Islet precursor cell (in vitro differentiated cells): ENCODE data around the gene THADA.
"Not testable (repeated sequence)": the region's sequence is repeated elsewhere in the genome, so short reads cannot be mapped to it uniquely, and the experiment has no call there.

ENCODE experiments used
- DNase-seq: peaks from one replicate; pipeline ENCODE4 v3.0.0-alpha.2; 2018

Gene THADA, protein sequence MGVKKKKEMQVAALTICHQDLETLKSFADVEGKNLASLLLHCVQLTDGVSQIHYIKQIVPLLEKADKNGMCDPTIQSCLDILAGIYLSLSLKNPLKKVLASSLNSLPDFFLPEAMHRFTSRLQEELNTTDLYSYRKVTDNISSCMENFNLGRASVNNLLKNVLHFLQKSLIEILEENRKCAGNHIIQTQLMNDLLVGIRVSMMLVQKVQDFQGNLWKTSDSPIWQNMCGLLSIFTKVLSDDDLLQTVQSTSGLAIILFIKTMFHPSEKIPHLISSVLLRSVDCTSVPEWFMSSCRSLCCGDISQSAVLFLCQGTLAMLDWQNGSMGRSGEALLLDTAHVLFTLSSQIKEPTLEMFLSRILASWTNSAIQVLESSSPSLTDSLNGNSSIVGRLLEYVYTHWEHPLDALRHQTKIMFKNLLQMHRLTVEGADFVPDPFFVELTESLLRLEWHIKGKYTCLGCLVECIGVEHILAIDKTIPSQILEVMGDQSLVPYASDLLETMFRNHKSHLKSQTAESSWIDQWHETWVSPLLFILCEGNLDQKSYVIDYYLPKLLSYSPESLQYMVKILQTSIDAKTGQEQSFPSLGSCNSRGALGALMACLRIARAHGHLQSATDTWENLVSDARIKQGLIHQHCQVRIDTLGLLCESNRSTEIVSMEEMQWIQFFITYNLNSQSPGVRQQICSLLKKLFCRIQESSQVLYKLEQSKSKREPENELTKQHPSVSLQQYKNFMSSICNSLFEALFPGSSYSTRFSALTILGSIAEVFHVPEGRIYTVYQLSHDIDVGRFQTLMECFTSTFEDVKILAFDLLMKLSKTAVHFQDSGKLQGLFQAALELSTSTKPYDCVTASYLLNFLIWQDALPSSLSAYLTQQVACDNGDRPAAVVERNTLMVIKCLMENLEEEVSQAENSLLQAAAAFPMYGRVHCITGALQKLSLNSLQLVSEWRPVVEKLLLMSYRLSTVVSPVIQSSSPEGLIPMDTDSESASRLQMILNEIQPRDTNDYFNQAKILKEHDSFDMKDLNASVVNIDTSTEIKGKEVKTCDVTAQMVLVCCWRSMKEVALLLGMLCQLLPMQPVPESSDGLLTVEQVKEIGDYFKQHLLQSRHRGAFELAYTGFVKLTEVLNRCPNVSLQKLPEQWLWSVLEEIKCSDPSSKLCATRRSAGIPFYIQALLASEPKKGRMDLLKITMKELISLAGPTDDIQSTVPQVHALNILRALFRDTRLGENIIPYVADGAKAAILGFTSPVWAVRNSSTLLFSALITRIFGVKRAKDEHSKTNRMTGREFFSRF (N-terminal part only)

GRCh38 chr2:43595603-43596412, at the start of gene THADA:
Gene THADA, minus strand, starts transcription at chr2:43596038. Its CDS starts 3,646 bp downstream, at chr2:43592392.
- DNase-seq: peak; percentile 99

DNA sequence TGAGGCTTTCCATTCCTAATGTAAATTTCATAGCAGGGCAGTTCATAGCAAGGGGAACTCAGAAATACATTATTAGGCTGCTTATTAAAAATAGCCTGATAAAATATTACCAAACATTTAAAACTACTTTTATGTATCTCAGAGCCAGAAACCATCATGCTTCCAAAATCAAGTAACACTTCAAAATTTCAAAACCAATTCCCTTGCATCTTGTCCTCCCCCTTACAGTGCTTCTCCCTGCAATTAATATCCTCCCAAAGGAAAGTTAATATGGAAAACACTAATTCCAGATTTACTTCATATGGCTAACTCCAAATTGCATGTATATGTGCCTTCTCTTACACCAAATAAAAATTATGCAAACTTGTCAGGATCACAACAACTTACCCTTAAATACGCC, 47.8 kb upstream of the THADA start:
- DNase-seq: no peak

DNA sequence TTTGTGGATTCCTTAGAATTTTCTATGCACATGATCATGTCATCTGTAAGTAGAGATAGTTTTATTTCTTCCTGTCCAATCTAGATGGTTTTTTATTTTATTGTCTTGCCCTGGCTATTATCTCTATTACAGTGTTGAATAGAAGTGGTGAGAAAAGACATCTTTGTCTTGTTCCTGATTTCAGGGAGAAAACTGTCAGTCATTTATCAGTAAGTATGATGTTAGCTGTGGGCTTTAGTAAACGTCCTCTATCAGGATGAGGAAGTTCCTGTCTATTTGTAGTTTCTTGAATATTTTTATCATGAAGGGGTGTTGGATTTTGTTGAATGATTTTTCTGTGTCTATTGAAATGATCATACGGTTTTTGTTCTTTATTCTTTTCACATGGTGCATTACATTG, 46.5 kb upstream of the THADA start:
- no peak for DNase-seq

- peak; percentile 95 for DNase-seq
Observed at GRCh38 chr2:43637030-43637803, 41.4 kb upstream of the THADA start, which contains the start of gene PLEKHH2. Gene PLEKHH2, plus strand, starts transcription at chr2:43637260. Its CDS starts 7,414 bp downstream, at chr2:43644674.

DNA sequence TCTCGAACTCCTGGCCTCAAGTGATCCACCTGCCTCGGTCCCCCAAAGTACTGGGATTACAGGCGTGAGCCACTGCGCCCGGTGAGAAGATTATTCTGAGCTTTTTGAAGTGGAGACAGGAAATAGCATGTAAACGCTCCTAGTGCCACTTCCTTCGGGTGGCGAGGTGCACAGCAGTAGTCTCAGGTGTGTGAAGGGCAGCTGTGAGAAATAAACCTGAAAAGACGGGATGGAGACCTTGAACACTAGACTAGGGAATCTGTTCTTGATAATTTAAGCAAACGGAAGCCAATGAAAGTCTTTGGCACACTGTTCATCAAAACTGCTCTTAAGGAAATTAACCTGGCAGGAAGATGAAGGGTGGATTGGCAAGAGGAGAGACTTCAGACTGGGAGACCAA, 40.8 kb upstream of the THADA start:
- DNase-seq: no peak

- not testable (repeated sequence) for DNase-seq
Observed at GRCh38 chr2:43636153-43636552, 40.3 kb upstream of the THADA start.

- no peak for DNase-seq
Observed at GRCh38 chr2:43634604-43635306, 38.9 kb upstream of the THADA start.

- no peak for DNase-seq
Observed at GRCh38 chr2:43631618-43632317, 35.9 kb upstream of the THADA start.

GRCh38 chr2:43622931-43623451, 27.2 kb upstream of the THADA start:
- no peak for DNase-seq

DNA sequence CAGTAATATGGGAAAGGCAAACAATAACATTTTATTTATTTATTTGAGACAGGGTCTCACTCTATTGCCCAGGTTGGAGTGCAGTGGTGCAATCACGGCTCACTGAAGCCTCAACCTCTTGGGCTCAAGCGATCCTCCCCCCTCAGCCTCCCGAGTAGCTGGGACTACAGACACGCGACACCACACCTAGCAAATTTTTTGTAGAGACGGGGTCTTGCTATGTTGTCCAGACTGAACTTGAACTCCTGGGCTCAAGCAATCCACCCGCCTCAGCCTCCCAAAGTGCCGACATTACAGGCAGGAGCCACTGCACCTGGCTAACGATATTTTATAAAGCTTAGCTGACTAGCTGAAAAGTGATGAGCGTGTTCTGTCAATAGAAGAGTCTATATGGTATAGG, 23.7 kb upstream of the THADA start:
- no peak for DNase-seq

GRCh38 chr2:43616967-43617680, 21.3 kb upstream of the THADA start:
- no peak for DNase-seq

GRCh38 chr2:43612944-43613343, 17.1 kb upstream of the THADA start:
- no peak for DNase-seq

DNA sequence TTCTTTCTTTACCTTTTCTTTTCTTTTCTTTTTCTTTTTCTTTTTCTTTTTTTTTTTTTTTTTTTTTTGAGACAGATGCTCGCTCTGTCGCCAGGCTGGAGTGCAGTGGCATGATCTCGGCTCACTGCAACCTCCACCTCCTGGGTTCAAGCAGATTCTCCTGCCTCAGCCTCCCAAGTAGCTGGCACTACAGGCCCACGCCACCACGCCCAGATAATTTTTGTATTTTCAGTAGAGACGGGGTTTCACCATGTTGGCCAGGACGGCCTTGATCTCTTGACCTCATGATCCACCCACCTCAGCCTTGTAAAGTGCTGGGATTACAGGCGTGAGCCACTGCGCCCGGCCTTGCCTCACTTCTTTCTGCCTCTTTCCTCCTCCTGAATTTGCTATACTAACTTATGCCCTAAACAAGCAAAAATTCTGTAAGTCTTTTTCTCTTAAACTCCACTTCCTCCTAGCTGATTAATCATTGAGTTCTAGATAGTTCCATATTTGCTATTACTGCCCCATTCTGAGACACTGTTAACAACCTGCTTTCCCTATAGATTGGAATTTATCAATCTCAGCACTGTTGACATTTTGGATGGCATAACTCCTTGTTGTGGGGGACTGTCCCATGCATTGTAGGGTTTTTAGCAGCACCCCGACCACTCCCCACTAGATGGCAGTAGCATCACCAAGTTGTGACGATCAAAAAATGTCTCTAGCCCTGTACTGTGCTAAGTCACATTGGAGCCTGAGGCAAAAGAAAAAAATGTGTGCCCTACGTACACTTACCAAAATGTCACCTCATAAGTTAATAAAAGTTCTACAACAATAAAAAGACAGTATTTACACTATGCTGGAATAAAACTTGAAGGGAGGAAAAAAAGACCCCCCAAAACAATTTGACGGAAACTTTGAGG, 16.4 kb upstream of the THADA start:
- peak; percentile 80 for DNase-seq

- no peak for DNase-seq
Observed at GRCh38 chr2:43610361-43610760, 14.5 kb upstream of the THADA start.

GRCh38 chr2:43609290-43609918, 13.6 kb upstream of the THADA start:
- DNase-seq: peak; percentile 59

GRCh38 chr2:43605851-43606250, 10.0 kb upstream of the THADA start:
- no peak for DNase-seq

GRCh38 chr2:43605079-43605655, 9.3 kb upstream of the THADA start:
- DNase-seq: peak; percentile 76
